ENCODE results near the gene SRF.

- TF ChIP-seq CTCF (IDR thresholded peaks at IDR 0.05), result no peak
- no peak for TF ChIP-seq EP300 (IDR thresholded peaks at IDR 0.05; ENCODE audit: low read depth)
- TF ChIP-seq POLR2A (IDR thresholded peaks at IDR 0.05), result no peak
These were observed 52.1 kb downstream of the SRF start for GRCh38 chr6:43223175-43223574.
